LNCAP (cell line): Measurements from ENCODE around the gene G3BP1.

Experiments
- TF ChIP-seq, protein P1 (sequence below): fragments of 450-650 bp; IDR thresholded peaks from 2 replicates; pipeline ENCODE4 v1.5.1; 2017; ENCODE audit warnings: mild to moderate bottlenecking

G3BP1 gene

DNA sequence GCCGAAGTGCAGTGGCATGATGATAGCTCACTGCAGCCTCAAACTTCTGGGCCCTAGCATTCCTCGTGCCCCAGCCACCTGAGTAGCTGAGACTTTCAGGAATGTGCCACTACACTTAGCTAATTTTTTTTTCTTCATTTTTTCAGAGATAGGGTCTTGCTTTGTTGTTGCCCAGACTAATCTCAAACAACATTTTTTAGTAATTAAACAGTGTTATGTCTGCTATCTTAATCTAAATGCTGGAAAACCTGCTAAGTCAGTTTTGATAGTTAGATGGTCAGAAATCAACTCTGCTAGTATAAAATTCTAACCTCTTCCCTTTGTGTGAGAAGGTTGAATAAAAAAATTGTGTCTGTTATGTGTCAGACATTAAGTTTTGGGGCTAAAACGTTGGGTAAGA is 12.4 kb downstream of the G3BP1 start:
- TF ChIP-seq, protein P1, sequence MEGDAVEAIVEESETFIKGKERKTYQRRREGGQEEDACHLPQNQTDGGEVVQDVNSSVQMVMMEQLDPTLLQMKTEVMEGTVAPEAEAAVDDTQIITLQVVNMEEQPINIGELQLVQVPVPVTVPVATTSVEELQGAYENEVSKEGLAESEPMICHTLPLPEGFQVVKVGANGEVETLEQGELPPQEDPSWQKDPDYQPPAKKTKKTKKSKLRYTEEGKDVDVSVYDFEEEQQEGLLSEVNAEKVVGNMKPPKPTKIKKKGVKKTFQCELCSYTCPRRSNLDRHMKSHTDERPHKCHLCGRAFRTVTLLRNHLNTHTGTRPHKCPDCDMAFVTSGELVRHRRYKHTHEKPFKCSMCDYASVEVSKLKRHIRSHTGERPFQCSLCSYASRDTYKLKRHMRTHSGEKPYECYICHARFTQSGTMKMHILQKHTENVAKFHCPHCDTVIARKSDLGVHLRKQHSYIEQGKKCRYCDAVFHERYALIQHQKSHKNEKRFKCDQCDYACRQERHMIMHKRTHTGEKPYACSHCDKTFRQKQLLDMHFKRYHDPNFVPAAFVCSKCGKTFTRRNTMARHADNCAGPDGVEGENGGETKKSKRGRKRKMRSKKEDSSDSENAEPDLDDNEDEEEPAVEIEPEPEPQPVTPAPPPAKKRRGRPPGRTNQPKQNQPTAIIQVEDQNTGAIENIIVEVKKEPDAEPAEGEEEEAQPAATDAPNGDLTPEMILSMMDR = no peak

DNA sequence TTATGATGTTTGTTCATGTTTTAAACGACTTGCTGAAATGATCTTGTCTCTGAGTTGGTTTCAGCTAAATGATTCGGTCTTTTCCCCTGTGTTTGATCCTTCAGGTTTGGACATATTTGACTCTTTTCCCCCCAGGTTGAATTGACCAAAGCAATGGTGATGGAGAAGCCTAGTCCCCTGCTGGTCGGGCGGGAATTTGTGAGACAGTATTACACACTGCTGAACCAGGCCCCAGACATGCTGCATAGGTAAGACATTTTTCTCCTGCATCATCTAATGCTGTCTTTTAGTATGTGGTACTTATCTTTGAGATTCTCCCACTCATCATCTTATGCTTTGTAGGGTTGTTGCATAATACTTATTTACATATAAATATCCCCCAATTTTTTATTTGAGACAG is 14.7 kb downstream of the G3BP1 start:
- TF ChIP-seq, protein P1 = 0 out of 2 replicates have a peak, but pooled peaks have one; percentile 8

DNA sequence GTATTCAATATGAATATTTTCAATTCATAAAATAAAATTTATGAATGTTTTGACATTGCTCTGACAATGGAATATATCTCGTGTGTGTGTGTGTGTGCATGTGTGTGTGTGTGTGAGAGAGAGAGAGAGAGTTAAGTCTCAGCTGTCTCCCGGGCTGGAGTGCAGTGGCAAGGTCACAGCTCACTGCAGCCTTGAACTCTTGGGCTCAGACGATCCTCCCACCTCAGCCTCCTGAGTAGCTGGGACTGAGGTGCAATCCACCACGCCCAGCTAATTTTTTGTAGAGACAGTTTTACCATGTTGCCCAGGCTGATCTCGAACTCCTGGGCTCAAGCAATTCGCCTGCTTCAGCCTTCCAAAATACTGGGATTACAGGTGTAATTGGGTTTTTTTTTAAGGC is 16.1 kb downstream of the G3BP1 start:
- TF ChIP-seq, protein P1 = no peak

DNA sequence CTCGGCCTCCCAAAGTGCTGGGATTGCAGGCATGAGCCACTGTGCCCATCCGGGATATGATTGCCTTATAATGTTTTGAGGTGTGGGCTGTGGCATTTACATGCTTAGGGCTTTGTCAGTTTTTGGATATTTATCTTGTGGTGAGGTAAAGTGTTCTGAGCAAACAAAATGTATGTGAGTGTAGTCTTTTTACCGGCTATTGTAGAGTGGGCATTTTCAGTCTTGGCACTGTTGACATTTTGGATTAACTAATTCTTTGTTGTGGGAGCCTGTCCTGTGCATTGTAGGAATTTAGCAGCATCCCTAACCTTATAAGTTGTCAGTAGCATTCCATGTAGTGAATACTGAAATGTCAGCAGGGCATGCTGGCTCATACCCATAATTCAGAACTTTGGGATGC is 21.6 kb downstream of the G3BP1 start:
- TF ChIP-seq, protein P1 = no peak

DNA sequence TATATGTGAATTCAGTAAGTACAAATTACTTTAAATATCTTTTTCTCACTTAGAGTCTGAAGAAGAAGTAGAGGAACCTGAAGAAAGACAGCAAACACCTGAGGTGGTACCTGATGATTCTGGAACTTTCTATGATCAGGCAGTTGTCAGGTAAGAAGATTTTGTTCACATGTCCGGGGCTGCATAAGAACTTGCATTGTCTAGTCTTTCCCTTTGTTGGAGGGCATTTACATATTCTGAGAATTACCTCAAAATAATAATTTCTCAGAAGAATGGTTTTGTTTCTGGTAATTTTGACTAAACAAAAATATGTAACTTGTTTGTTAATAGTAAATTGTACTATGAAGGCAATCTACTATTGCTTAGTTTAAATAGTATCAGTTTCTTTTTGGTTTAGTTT is 23.7 kb downstream of the G3BP1 start:
- TF ChIP-seq, protein P1 = no peak

DNA sequence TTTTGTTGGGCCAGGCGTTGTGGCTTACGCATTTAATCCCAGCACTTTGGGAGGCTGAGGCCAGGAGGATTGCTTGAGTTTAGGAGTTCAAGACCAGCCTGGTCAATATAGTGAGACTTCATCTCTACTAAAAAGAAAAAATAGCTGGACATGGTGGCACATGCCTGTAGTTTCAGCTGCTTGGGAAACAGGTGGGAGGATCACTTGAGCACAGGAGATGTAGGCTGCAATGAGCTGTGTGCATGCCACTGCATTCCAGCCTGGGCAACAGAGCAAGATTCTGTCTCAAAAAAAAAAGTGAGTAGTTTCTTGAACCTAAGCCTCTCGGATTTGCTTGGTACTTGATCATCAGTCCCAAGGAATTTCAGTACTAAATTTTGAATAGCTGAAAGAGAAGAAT is 26.9 kb downstream of the G3BP1 start:
- TF ChIP-seq, protein P1 = no peak

DNA sequence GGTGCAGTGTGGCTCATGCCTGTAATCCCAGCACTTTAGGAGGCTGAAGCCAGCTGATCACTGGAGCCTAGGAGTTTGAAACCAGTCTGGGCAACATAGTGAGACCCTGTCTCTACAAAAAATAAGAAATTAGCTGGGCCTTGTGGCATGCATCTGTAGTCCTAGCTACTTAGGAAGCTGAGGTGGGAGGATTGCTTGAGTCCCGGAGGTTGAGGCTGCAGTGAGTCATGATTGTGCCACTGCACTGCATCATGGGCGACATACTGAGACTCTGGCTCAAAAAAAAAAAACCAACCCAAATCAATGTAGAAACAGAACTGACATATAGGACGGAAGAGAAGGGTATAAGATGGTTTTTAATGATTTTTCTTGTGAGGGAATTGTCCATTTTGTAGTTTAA is 27.7 kb downstream of the G3BP1 start:
- TF ChIP-seq, protein P1 = no peak

DNA sequence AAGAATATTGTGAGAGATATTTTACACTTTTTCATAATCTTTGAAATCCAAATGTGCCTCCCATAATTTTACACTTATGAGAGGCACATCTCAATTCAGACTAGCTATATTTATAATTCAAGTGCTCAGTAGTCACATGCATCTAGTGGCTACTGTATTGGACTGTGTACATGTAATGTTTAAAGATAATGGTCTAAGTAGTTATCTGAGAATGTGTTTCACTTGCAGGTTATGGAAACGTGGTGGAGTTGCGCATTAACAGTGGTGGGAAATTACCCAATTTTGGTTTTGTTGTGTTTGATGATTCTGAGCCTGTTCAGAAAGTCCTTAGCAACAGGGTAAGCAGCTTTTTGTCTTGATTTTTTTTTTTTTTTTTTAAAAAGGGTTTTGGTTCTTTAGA is 28.8 kb downstream of the G3BP1 start:
- TF ChIP-seq, protein P1 = no peak
